ENCODE results near the gene IFI44. TPM values are rescaled to one million over a fixed set of nuclear protein-coding genes. Genes with fewer than 3 reads are reported as not detected.

IFI44 gene
- total and polyA plus RNA-seq, 2 of the 8 experiments (the other 6 are each of a cell fraction or from before 2014, with no cell fraction given), result not detected

DNA sequence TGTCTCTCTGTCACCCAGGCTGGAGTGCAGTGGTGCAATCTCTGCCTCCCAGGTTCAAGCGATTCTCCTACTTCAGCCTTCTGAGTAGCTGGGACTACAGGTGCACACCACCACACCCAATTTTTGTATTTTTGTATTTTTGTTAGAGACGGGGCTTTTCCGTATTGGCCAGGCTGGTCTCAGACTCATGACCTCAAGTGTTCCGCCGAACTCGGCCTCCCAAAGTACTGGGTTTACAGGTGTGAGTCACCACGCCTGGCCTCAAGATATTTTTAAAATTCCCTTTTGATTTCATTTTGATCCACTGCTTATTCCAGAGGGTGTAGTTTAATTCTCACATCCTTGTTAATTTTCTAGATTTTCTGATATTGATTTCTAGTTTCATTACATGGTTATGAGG, 25.6 kb upstream of the IFI44 start (continued):
- TF ChIP-seq FOSL1 (IDR thresholded peaks at IDR 0.05; ENCODE audit: insufficient read depth, low read depth, low read length), result no peak
- TF ChIP-seq GABPA (IDR thresholded peaks at IDR 0.05; ENCODE audit: borderline replicate concordance, insufficient read depth, low read length), result no peak
- no peak for TF ChIP-seq TAF1 (IDR thresholded peaks at IDR 0.05; ENCODE audit: low read depth, low read length)
- TF ChIP-seq SP1 (IDR thresholded peaks at IDR 0.05; ENCODE audit: low read depth, low read length), result no peak
